Ishikawa (cell line): ENCODE data around the gene CMTM8.

Experiments
- CEBPB ChIP-seq: IDR thresholded peaks from 2 replicates; pipeline ENCODE4 v1.6.1; 2012
- CREB1 ChIP-seq: IDR thresholded peaks from 2 replicates; pipeline ENCODE4 v1.6.1; 2012; ENCODE audit warnings: low read depth
- EP300 ChIP-seq: IDR thresholded peaks from 2 replicates; pipeline ENCODE4 v1.6.1; 2012; ENCODE audit warnings: borderline replicate concordance
- FOXM1 ChIP-seq: IDR thresholded peaks from 2 replicates; pipeline ENCODE4 v1.6.1; 2012; ENCODE audit warnings: low read depth, borderline replicate concordance
- MAX ChIP-seq: IDR thresholded peaks from 2 replicates; pipeline ENCODE4 v1.6.1; 2012
- RAD21 ChIP-seq: IDR thresholded peaks from 2 replicates; pipeline ENCODE4 v1.6.1; 2012; ENCODE audit warnings: low read depth
- REST ChIP-seq: IDR thresholded peaks from 2 replicates; pipeline ENCODE4 v1.6.1; 2012; ENCODE audit warnings: low read depth, mild to moderate bottlenecking
- TAF1 ChIP-seq: IDR thresholded peaks from 2 replicates; pipeline ENCODE4 v1.6.1; 2012; ENCODE audit warnings: low read depth, mild to moderate bottlenecking
- TEAD4 ChIP-seq: IDR thresholded peaks from 2 replicates; pipeline ENCODE4 v1.6.1; 2012
- ZBTB7A ChIP-seq: IDR thresholded peaks from 2 replicates; pipeline ENCODE4 v1.6.1; 2012; ENCODE audit warnings: low read depth

GRCh38 chr3:32312251-32312650 lies 73.8 kb downstream of the CMTM8 start:
- TF ChIP-seq ZBTB7A (no peak), TAF1 (no peak), FOXM1 (no peak), CREB1 (no peak), MAX (no peak), REST (no peak), TEAD4 (no peak), CEBPB (no peak), RAD21 (no peak), EP300 (no peak)
